A549 treated with CORT108297 at 1 μM for 4 hours (cell line): ENCODE measurements around the gene SCG2. TPM values are rescaled to one million over a fixed set of nuclear protein-coding genes. Genes with fewer than 3 reads are reported as not detected.

Source experiments
- total RNA-seq: library from RNA; stranded (reverse); fragments of 200-300 nt; extraction: Qiagen RNA extraction; gene quantifications from 5 replicates; pipeline ENCODE4 v1.2.3, GENCODE V29; 2022

Gene SCG2, protein sequence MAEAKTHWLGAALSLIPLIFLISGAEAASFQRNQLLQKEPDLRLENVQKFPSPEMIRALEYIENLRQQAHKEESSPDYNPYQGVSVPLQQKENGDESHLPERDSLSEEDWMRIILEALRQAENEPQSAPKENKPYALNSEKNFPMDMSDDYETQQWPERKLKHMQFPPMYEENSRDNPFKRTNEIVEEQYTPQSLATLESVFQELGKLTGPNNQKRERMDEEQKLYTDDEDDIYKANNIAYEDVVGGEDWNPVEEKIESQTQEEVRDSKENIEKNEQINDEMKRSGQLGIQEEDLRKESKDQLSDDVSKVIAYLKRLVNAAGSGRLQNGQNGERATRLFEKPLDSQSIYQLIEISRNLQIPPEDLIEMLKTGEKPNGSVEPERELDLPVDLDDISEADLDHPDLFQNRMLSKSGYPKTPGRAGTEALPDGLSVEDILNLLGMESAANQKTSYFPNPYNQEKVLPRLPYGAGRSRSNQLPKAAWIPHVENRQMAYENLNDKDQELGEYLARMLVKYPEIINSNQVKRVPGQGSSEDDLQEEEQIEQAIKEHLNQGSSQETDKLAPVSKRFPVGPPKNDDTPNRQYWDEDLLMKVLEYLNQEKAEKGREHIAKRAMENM
- 0.88 to 1.2 TPM (median 1.1 TPM) in 5 replicates for total RNA-seq

DNA sequence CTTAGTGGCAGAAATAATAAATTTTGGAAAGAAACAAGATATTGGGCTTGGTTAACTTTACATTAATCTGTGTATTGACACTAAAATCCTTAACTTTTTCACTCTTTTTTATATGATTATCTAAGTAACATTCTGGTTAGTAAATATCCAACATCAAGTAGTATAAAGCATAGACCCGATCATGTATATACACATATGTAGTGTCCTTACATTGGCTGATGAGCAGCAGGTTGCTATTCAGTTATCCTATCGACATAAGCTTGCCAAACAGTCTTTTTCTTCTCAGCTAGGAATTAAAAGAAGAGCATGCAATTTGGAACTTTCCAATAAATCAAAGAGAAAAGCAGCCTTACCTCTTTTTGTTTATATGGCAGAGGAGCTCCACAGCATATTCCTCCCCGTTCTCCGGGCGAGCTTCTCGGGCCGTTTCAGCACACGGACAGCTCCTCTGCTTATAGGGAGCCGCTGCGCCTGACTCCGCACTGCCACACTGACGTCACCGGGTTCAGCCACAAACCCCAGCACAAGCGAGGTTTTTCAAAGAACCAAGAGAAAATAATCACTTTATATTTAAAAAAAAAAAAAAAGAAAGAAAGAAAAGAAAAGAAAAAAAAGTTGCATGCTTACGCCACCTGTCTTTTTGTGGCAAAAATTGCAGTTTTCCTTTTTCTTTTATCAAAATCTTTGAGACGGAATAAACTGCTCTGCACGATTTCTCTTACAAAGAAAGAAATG, at the start of gene SCG2:
SCG2 (minus strand) TSS at position 430 of the 735 bp plus-strand sequence. CDS start 3,079 bp downstream, outside the sequence.

Other genes with a start within 250 kb of the SCG2 start
- 24.9 to 53.7 TPM (median 34.1 TPM) in 5 replicates for gene AP1S3, start 235.2 kb upstream of the SCG2 start, total RNA-seq